Stimulated activated CD4-positive, alpha-beta T cell treated with anti-CD3 and anti-CD28 coated beads, Interleukin-1b, Interleukin-23, amount 100 ng/mL, for 1 hour (primary cell): ENCODE measurements around the gene COPS3.

Source experiments
- DNase-seq, 2 donors: peaks; one replicate each; pipeline ENCODE4 v3.0.0-alpha.2; 2020; ENCODE audit warnings: low read depth in 2 of 2

The COPS3 gene

DNA sequence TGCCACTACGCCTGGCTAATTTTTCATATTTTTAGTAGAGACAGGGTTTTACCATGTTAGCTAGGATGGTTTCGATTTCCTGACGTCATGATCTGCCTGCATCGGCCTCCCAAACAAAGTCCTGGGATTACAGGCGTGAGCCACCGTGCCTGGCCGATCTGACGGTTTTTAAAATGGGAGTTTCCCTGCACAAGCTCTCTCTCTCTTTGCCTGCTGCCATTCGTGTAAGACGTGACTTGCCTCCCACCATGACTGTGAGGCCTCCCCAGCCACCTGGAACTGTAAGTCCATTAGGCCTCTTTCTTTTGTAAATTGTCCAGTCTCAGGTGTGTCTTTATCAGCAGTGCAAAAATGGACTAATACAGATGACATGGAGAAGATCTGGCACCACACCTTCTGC, 39.4 kb downstream of the COPS3 start:
- DNase-seq: no peak

GRCh38 chr17:17239832-17240231, 41.2 kb downstream of the COPS3 start:
- DNase-seq: no peak

GRCh38 chr17:17237026-17237799, 43.8 kb downstream of the COPS3 start, which contains the start of gene FLCN:
FLCN (minus strand) TSS chr17:17237168; CDS start chr17:17228137, 9,031 bp downstream.
- DNase-seq: peak; percentile 73 to 74

GRCh38 chr17:17236295-17237025, 44.6 kb downstream of the COPS3 start:
- DNase-seq: no peak

- DNase-seq: no peak
These were observed 45.6 kb downstream of the COPS3 start for GRCh38 chr17:17235212-17236174.

- DNase-seq: no peak
These were observed 48.8 kb downstream of the COPS3 start for GRCh38 chr17:17232303-17232621.

DNA sequence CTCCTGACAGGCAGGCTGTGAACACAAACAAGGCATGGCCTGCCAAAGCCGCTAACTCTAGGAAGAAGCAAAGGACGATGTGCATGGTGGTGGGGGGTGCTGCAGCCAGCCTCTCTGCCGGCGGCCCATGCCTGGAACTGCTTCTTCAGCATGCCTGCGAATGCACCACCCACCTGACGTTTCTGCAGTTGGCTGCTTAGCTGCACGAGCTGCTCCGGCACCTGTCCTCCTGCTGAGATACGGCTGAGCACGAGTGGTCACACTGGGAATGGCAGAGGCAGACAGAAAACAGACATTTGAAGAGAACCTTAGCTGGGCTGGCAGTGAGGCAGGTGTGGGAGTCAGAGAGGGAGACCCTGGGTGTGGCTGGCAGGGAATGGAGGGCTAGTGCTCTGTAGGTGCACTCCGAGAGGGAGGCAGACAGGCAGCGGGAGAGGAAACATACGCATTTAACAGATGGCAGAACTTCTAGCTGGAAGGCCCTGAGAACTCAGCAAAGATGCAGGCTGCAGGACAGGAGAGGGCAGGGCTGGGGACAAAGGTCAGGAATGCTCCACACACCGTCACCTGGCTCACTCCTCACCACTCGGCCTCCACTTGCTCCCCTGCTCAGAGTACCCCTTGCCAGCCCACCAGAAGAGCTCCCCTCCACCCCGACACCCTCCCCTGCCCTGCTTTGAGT, 49.3 kb downstream of the COPS3 start:
- DNase-seq: no peak

- no peak for DNase-seq
These were observed 51.3 kb downstream of the COPS3 start for GRCh38 chr17:17229416-17230384.

GRCh38 chr17:17228521-17229279, 52.3 kb downstream of the COPS3 start:
- DNase-seq: no peak

GRCh38 chr17:17227608-17228520, 53.2 kb downstream of the COPS3 start:
- no peak for DNase-seq

- no peak for DNase-seq
These were observed 54.4 kb downstream of the COPS3 start for GRCh38 chr17:17226451-17227265.

DNA sequence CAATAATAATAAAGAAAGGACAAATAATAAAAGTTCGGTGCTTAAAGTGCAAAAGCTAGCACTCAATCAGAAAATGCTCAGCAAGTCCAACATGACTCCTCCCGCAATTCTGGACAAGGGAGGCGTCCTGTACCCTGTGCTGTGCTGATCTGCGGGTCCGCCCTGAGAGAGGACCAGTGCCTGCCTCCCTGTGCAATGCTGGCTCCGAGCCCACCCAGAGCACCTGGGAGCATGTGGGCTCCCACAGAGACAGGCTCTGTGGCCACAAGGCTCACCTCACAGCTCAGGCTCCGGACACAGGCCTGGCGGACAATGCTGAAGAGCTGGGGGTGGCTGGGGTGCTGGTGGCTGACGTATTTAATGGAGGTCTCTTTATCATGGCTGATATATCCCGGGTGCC, 55.1 kb downstream of the COPS3 start:
- no peak for DNase-seq

DNA sequence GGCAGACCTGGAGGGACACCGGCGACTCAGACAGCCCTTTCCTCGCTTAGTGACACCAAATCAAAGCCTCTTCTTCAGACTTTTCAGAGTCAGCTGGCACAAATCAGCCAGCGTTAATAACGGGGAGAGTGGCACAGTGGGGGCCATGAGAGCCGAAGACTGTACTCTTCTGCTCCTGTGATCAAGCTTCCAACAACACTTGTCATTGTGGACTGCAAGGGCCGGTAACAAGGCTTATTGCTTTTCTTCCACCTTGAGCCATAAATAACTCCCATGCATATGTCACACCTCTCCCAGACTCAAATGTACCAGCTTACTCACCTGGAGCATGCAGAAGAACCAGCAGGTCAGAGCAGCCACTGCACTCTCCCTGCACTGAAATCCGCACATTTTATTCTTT, 56.9 kb downstream of the COPS3 start:
- DNase-seq: no peak

DNA sequence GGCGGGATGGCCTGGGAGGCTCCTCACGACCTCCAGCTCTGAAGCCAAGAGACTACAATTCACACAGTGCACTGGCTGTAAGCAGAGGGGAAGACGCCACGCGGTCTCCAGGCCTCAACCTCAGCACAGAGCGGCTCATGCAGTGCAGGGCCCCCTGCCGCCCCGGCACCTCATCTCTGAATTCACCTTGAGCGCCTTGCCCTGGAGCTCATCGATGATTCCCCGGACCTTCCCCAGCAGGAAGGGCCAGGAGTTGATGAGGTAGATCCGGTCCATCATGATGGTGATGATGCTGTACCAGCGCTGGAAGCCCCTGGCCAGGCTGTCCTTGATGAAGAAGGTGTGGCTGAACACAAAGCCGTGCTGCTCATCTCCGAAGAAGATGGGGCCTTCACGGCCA, 57.3 kb downstream of the COPS3 start:
- no peak for DNase-seq

GRCh38 chr17:17221329-17221728, 59.7 kb downstream of the COPS3 start:
- no peak for DNase-seq

DNA sequence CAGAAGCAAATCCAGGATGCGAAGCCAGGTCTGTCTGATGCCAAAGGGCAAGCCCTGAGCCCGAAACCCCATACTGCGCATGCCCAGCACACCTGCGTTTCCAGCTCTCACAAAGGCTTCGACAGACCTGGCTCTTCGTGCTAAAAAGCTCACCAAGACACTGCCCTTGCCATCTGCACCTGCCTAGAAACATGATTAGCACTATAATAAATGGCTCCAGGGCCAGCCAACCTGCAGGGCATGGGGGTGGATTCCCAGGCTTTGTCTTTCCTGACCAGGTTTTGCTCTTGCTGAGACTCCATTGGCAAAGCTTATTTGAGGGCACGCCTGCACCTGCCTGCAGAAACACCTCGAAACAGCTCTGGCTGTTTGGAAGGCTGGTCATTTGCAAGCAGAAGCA, 60.5 kb downstream of the COPS3 start:
- no peak for DNase-seq

DNA sequence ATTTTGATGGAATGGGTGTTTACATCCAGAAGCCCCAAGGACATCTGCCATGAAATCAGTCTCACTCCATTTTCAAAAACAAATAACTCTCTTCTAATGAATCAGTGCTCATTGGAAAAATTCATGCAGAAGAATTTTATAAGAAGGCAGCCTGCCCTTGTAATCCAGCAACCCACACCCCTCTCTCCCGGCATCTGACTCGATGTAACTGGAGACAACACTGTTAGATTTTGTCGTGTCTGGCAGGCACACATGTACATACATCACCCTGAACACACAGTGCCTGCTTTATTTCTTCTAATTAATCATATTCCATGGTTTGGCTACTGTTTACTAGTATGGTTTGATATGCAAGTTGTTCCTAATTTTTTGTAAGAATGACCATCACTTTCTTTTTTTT, 63.1 kb downstream of the COPS3 start:
- no peak for DNase-seq

- no peak for DNase-seq
These were observed 64.3 kb downstream of the COPS3 start for GRCh38 chr17:17216776-17217175.
